ENCODE results near the gene SELENOF.

SELENOF gene

DNA sequence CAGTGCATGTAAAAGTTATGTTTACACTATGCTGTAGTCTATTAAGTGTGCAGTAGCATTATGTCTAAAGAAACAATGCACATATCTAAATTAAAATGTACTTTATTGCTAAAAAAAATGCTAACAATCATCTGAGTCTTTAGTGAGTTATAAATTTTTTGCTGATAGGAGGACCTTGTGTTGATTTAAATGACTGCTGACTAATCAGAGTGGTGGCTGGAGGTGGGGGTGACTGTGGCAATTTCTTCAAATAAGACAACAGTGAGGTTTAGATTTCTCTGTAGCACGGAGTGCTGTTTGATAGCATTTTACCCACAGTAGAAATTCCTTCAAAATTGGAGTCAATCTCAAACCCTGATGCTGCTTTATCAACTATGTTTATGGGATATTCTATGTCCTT, 37.5 kb upstream of the SELENOF start:
- no peak for DNase-seq (ENCODE audit: extremely low read depth, low read depth)
- TF ChIP-seq, protein P1, sequence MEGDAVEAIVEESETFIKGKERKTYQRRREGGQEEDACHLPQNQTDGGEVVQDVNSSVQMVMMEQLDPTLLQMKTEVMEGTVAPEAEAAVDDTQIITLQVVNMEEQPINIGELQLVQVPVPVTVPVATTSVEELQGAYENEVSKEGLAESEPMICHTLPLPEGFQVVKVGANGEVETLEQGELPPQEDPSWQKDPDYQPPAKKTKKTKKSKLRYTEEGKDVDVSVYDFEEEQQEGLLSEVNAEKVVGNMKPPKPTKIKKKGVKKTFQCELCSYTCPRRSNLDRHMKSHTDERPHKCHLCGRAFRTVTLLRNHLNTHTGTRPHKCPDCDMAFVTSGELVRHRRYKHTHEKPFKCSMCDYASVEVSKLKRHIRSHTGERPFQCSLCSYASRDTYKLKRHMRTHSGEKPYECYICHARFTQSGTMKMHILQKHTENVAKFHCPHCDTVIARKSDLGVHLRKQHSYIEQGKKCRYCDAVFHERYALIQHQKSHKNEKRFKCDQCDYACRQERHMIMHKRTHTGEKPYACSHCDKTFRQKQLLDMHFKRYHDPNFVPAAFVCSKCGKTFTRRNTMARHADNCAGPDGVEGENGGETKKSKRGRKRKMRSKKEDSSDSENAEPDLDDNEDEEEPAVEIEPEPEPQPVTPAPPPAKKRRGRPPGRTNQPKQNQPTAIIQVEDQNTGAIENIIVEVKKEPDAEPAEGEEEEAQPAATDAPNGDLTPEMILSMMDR (IDR thresholded peaks at IDR 0.05; ENCODE audit: low read depth, low read length, missing control alignments) = no peak
- H3K4me3 ChIP-seq (replicated peaks; ENCODE audit: low read depth, low read length) = no peak overlapping the region

DNA sequence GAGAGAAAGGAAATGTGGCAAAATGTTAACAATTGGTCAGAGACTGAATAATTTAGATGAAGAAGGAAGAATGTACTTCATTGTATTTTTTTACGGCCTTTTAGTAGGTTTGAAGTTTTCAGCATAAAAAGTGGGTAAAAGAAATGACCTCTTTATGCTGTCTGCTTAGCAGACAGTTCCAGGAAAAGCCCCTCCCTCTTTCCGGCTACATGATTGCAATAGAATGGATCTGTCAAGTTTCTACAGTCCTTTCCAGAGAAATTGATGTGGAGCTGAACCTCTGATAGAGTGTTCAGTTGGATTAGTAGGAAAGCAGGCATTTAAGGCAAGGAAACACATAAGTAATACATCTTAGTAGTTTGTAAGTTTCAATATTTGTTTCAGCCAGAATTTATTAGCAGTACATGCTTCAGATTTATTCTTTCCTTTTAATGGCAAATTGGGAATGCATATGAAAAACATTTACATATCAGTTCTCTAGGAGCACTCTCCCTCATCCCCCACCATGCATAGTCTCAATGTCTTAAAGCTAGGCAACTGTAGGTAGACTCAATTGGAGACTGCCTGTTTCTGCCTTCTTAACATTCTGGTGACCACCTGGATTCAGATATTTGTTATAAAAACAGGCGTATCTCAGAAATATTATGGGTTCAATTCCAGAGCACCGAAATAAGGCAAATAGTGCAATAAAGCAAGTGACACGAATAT, 36.9 kb upstream of the SELENOF start:
- DNase-seq (ENCODE audit: extremely low read depth, low read depth) = no peak
- TF ChIP-seq, protein P1 (IDR thresholded peaks at IDR 0.05; ENCODE audit: low read depth, low read length, missing control alignments) = no peak
- no peak overlapping the region for H3K4me3 ChIP-seq (replicated peaks; ENCODE audit: low read depth, low read length)

DNA sequence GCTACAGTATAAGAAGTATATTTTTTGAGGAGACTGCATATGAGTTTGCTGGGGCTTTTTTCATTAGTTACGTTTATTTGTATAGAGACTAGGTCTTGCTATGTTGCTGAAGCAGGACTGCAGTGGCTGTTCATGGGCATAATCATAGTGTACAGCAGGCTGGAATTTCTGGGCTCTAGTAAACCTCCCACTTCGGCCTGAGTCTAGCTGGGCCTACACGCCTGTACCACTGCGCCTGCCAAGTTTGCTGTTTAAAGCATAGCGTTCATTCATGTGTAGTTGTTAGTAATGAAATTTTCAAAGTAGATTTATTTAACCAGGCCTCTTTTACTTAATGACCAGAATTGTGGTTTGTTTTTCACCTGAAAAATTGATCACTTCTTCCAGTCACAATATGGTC, 34.3 kb upstream of the SELENOF start:
- TF ChIP-seq, protein P1 (IDR thresholded peaks at IDR 0.05; ENCODE audit: low read depth, low read length, missing control alignments) = no peak
- DNase-seq (ENCODE audit: extremely low read depth, low read depth) = no peak

DNA sequence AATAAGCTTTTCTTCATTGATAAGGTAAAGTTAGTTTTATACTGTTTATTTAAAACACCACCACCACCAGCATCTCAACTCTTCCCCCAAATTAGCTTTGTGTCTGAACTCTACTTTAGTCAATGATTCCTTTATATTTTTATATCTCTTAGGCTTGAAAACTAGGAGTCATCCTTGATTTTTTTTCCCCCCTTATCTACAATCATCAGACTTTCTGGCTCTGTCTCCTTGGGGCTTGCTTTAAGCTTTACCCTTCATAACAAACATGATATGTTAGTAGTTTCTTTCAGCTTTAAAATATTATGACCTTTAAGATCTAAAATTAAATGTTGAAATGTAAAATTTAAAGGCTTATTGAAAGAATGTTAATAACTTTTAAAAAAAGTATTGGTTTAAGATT, 28.8 kb upstream of the SELENOF start:
- TF ChIP-seq, protein P1 (IDR thresholded peaks at IDR 0.05; ENCODE audit: low read depth, low read length, missing control alignments) = no peak
- no peak overlapping the region for H3K4me3 ChIP-seq (replicated peaks; ENCODE audit: low read depth, low read length)
- DNase-seq (ENCODE audit: extremely low read depth, low read depth) = no peak

More for the DNA sequence above, 34.3 kb upstream of the SELENOF start:
- H3K4me3 ChIP-seq (replicated peaks; ENCODE audit: low read depth, low read length) = no peak overlapping the region

DNA sequence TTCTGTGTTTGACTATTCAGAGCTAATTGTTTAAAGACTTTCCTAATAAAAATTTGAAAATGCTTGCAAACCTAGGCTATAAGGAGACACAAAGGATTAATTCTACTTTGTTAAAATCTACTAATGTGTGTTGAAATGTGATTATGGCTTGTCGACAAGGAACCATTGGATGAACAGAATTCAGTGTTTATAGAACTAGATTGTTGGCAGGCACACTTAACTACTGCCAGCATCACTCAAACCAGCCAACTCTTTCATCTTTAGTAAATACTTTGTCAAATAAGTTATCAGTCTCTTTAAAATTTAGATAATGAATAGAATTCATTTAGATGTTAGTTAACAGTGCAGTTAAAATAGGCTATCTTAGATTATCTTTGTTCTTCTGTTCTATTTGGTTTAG, 28.1 kb upstream of the SELENOF start:
- no peak for DNase-seq (ENCODE audit: extremely low read depth, low read depth)
- TF ChIP-seq, protein P1 (IDR thresholded peaks at IDR 0.05; ENCODE audit: low read depth, low read length, missing control alignments) = no peak
- no peak overlapping the region for H3K4me3 ChIP-seq (replicated peaks; ENCODE audit: low read depth, low read length)

DNA sequence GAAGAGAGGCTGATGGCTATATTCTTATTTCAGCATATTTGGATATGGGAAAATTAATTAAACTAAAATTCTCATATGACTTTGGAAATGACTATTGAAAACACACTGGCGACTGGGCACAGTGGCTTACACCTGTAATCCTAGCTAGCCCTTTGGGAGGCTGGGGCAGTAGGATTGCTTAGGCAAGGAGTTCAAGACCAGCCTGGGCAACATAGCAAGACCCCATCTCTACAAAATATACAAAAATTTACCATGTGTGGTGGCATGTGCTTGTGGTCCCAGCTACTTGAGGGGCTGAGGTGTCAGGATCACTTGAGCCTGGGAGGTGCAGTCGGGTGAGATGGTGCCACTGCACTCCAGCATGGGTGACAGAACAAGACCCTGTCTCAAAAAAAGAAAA, 26.7 kb upstream of the SELENOF start:
- no peak overlapping the region for H3K4me3 ChIP-seq (replicated peaks; ENCODE audit: low read depth, low read length)
- no peak for DNase-seq (ENCODE audit: extremely low read depth, low read depth)
- TF ChIP-seq, protein P1 (IDR thresholded peaks at IDR 0.05; ENCODE audit: low read depth, low read length, missing control alignments) = no peak

DNA sequence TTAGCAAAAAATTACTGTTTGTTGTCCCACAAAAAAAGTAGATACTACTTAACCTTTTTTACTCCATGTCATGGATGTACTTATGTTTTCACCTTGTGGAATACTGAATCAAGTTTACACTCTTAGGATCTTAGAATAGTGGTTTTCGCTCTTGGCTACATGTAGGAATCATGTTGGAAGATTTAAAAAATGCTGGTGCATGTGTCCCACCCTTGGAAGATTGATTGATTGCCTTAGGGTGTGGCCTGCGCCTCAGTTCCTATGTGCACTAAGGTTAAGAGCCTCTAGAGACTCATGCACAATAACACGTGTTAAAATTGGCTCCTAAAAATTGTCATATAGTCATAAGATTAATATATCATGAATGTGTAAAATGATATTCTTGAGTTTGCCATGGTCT, 25.5 kb upstream of the SELENOF start:
- no peak for DNase-seq (ENCODE audit: extremely low read depth, low read depth)
- TF ChIP-seq, protein P1 (IDR thresholded peaks at IDR 0.05; ENCODE audit: low read depth, low read length, missing control alignments) = no peak
- no peak overlapping the region for H3K4me3 ChIP-seq (replicated peaks; ENCODE audit: low read depth, low read length)

Data from HFF-Myc (cell line).